GM21367 (cell line): ENCODE results near the gene TNNT3.
"Not testable (repeated sequence)": the region's sequence is repeated elsewhere in the genome, so short reads cannot be mapped to it uniquely, and the experiment has no call there.

Experiments used
- ATAC-seq: cut with Tn5 transposase; IDR thresholded peaks from one replicate; pipeline ENCODE4 v1.9.1; 2021; ENCODE audit not compliant: unreplicated experiment

TNNT3 gene

GRCh38 chr11:1933416-1934334, 14.2 kb downstream of the TNNT3 start:
- no peak for ATAC-seq

- ATAC-seq = no peak
Observed at GRCh38 chr11:1934335-1935155, 15.0 kb downstream of the TNNT3 start.

- no peak for ATAC-seq
Observed at GRCh38 chr11:1935156-1936071, 15.9 kb downstream of the TNNT3 start.

GRCh38 chr11:1936072-1936780, 16.7 kb downstream of the TNNT3 start:
- no peak for ATAC-seq

GRCh38 chr11:1936781-1937615, 17.5 kb downstream of the TNNT3 start:
- no peak for ATAC-seq

GRCh38 chr11:1937616-1938342, 18.3 kb downstream of the TNNT3 start:
- no peak for ATAC-seq

GRCh38 chr11:1938343-1939005, 19.0 kb downstream of the TNNT3 start:
- no peak for ATAC-seq

- no peak for ATAC-seq
Observed at GRCh38 chr11:1939006-1939625, 19.6 kb downstream of the TNNT3 start.

- not testable (repeated sequence) for ATAC-seq
Observed at GRCh38 chr11:1939788-1940187, 20.3 kb downstream of the TNNT3 start.

GRCh38 chr11:1942558-1943260, 23.2 kb downstream of the TNNT3 start:
- no peak for ATAC-seq

GRCh38 chr11:1943576-1943975, 24.1 kb downstream of the TNNT3 start:
- ATAC-seq = no peak

- no peak for ATAC-seq
Observed at GRCh38 chr11:1943977-1944376, 24.5 kb downstream of the TNNT3 start.

- no peak for ATAC-seq
Observed at GRCh38 chr11:1946812-1947484, 27.4 kb downstream of the TNNT3 start, which contains the start of gene MRPL23. TSS of gene MRPL23 (plus strand) at chr11:1947332. CDS start at chr11:1947363, 31 bp downstream.

GRCh38 chr11:1947592-1948237, 28.2 kb downstream of the TNNT3 start:
- ATAC-seq = no peak

GRCh38 chr11:1948389-1948788, 28.9 kb downstream of the TNNT3 start:
- no peak for ATAC-seq

GRCh38 chr11:1949302-1949701, 29.8 kb downstream of the TNNT3 start:
- ATAC-seq = no peak
